ENCODE results near the gene LRRN3. TPM values are rescaled to one million over a fixed set of nuclear protein-coding genes. Genes with fewer than 3 reads are reported as not detected.

LRRN3 gene
- total RNA-seq, 6 experiments from 2014 or later = 0.19 to 0.31 (median 0.22) TPM; not detected in 2

- Histone ChIP-seq H3K4me1 (no peaks in the 10 kb centered on the region), H3K4me3 (no peak overlapping the region), H3K36me3 (no peaks in the 10 kb centered on the region), H3K27me3 (no peaks in the 10 kb centered on the region), H3K27ac (no peak overlapping the region), H3K9me3 (no peaks in the 10 kb centered on the region)
- TF ChIP-seq POLR2A (IDR thresholded peaks at IDR 0.05) = no peak
- TF ChIP-seq, protein P1, sequence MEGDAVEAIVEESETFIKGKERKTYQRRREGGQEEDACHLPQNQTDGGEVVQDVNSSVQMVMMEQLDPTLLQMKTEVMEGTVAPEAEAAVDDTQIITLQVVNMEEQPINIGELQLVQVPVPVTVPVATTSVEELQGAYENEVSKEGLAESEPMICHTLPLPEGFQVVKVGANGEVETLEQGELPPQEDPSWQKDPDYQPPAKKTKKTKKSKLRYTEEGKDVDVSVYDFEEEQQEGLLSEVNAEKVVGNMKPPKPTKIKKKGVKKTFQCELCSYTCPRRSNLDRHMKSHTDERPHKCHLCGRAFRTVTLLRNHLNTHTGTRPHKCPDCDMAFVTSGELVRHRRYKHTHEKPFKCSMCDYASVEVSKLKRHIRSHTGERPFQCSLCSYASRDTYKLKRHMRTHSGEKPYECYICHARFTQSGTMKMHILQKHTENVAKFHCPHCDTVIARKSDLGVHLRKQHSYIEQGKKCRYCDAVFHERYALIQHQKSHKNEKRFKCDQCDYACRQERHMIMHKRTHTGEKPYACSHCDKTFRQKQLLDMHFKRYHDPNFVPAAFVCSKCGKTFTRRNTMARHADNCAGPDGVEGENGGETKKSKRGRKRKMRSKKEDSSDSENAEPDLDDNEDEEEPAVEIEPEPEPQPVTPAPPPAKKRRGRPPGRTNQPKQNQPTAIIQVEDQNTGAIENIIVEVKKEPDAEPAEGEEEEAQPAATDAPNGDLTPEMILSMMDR (IDR thresholded peaks at IDR 0.05) = no peak
- 82% methylated on average over 3 of the region's 4 CpGs for WGBS (ENCODE audit: insufficient coverage, low coverage, low lambda C conversion rate, missing lambda C conversion rate)
- DNase-seq = no peak
- intact Hi-C loops (cut with DNase I) = no loop called here
- ATAC-seq = peak; percentile 26 to 85 (median 58)
Measured at GRCh38 chr7:111047595-111047994, 43.3 kb upstream of the LRRN3 start.

GRCh38 chr7:111049971-111050680, 40.8 kb upstream of the LRRN3 start:
- DNase-seq (no peak), ATAC-seq (no peak)
- Histone ChIP-seq H3K4me1 (no peaks in the 10 kb centered on the region), H3K27ac (no peak overlapping the region), H3K4me3 (no peak overlapping the region), H3K27me3 (no peaks in the 10 kb centered on the region), H3K36me3 (no peaks in the 10 kb centered on the region), H3K9me3 (no peaks in the 10 kb centered on the region)
- no peak for TF ChIP-seq POLR2A (IDR thresholded peaks at IDR 0.05)
- TF ChIP-seq, protein P1 (IDR thresholded peaks at IDR 0.05) = no peak
- 79% methylated on average over 7 of the region's 7 CpGs for WGBS (ENCODE audit: insufficient coverage, low coverage, low lambda C conversion rate, missing lambda C conversion rate)
- intact Hi-C loops (cut with DNase I) = no loop called here

DNA sequence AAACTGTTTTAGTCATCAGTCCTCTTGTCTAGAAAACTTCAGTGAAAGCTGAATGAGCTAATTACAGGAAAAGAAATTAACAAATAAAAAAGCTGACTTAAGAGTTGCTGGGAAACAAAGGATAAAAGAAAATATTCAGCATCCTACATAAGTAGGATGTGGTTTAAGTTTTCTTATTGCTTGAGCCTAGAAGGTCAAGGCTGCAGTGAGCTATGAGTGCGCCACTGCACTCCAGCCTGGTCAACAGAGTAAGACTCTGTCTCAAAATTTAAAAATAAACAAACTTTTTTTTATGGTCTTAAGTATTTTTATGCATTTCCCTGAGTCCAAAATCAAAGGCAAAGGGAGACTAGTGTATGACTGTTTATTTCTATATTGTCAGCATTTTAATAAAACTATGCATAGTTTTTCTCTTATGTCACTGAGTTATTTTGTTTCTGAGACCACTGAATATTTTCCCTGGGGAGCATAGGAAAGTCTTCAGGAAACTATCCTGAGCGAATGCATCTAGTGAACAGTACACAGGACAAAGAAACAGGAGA, 40.0 kb upstream of the LRRN3 start:
- H3K4me1 ChIP-seq = no peaks in the 10 kb centered on the region
- intact Hi-C loops (cut with DNase I) = no loop called here
- ATAC-seq = no peak
- WGBS (ENCODE audit: insufficient coverage, low coverage, low lambda C conversion rate, missing lambda C conversion rate) = 76% methylated on average over 2 of the region's 2 CpGs
- no peaks in the 10 kb centered on the region for H3K36me3 ChIP-seq
- no peak for TF ChIP-seq POLR2A (IDR thresholded peaks at IDR 0.05)
- TF ChIP-seq, protein P1 (IDR thresholded peaks at IDR 0.05) = no peak
- H3K27ac ChIP-seq = no peak overlapping the region
- no peaks in the 10 kb centered on the region for H3K9me3 ChIP-seq
- no peak for DNase-seq
- H3K4me3 ChIP-seq = no peak overlapping the region
- H3K27me3 ChIP-seq = no peaks in the 10 kb centered on the region

GRCh38 chr7:111051832-111052231, 39.1 kb upstream of the LRRN3 start:
- no peak overlapping the region for H3K4me3 ChIP-seq
- no peaks in the 10 kb centered on the region for H3K9me3 ChIP-seq
- WGBS (ENCODE audit: insufficient coverage, low coverage, low lambda C conversion rate, missing lambda C conversion rate) = 89% methylated on average over 1 of the region's 1 CpG
- no peaks in the 10 kb centered on the region for H3K27me3 ChIP-seq
- ATAC-seq = no peak
- H3K4me1 ChIP-seq = no peaks in the 10 kb centered on the region
- H3K36me3 ChIP-seq = no peaks in the 10 kb centered on the region
- intact Hi-C loops (cut with DNase I) = no loop called here
- no peak overlapping the region for H3K27ac ChIP-seq
- no peak for DNase-seq
- TF ChIP-seq, protein P1 (IDR thresholded peaks at IDR 0.05) = no peak
- no peak for TF ChIP-seq POLR2A (IDR thresholded peaks at IDR 0.05)

All from right lobe of liver (tissue), 6 donors.